ENCODE data around the gene PRPH. TPM values are rescaled to one million over a fixed set of nuclear protein-coding genes. Genes with fewer than 3 reads are reported as not detected.

PRPH gene
- total and polyA plus RNA-seq, 9 of the 15 experiments (the other 6 are each of a cell fraction or from before 2014, with no cell fraction given) = 0.27 to 1.9 (median 1.3) TPM; not detected in 1

- in situ Hi-C loops (cut with MboI) = no loop called here
Observed at GRCh38 chr12:49297695-49298060, 2.7 kb downstream of the PRPH start.

GRCh38 chr12:49298160-49298559, 3.2 kb downstream of the PRPH start:
- 60% methylated on average over 6 of the region's 6 CpGs for WGBS (ENCODE audit: insufficient coverage, low coverage, missing lambda C conversion rate)
- H2AFZ ChIP-seq (ENCODE audit: low read depth, low read length) = no peak overlapping the region; the same call in 1 of the 2 replicates
- H3K27ac ChIP-seq (ENCODE audit: extremely low read depth, low read depth, low read length) = no peak overlapping the region
- H3K4me1 ChIP-seq (replicated peaks in 1 of 2; ENCODE audit: control insufficient read depth in 2 of 2, insufficient read depth in 2 of 2, low read length in 2 of 2) = peaks cover 19 to 56% of the 10 kb centered on the region in 2 experiments; a peak in 4 of 5 replicates
- no peaks in the 10 kb centered on the region for H4K20me1 ChIP-seq (replicated peaks; ENCODE audit: control insufficient read depth, insufficient read depth, low read length)
- H3K36me3 ChIP-seq (ENCODE audit: control insufficient read depth, insufficient read depth, low read length) = no peaks in the 10 kb centered on the region
- peak overlapping the region; percentile 85; the same call in 1 of the 2 replicates for H3K4me2 ChIP-seq (ENCODE audit: insufficient read depth, low read length)
- H3K9ac ChIP-seq (ENCODE audit: insufficient read depth in 1 of 2, low read depth in 2 of 2, low read length in 2 of 2) = peak overlapping the region in 1 of 2 experiments; percentile 15; a peak in 1 of 4 replicates
- no TSS peak for BruUV-seq (replicated peaks)
- H3K9me3 ChIP-seq (replicated peaks; ENCODE audit: control insufficient read depth, insufficient read depth, low read depth, low read length) = no peaks in the 10 kb centered on the region
- in situ Hi-C loops (cut with MboI) (no loop called here), intact Hi-C loops (cut with micrococcal nuclease) (no loop called here)
- ChIA-PET POLR2A (no interaction called here), CTCF (ENCODE audit: low intra/inter-chr PET ratio) (interaction anchor here (2.0 kb wide), 1 partner anchor 44 kb away, joined by 6 read pairs; no protein-coding TSS in a partner anchor)
- FAIRE-seq (no peak), DNase-seq (ENCODE audit: extremely low read depth in 1 of 4, low spot score in 3 of 4) (peak in 1 of 4 experiments; percentile 12), ATAC-seq (no peak)
- H3K27me3 ChIP-seq (ENCODE audit: control insufficient read depth in 2 of 2, insufficient read depth in 2 of 2, low read length in 2 of 2) = no peaks in the 10 kb centered on the region
- H3K4me3 ChIP-seq = no peak overlapping the region
- H3K79me2 ChIP-seq (ENCODE audit: control insufficient read depth, insufficient read depth, low read length) = no peaks in the 10 kb centered on the region
- peaks cover 10% of the 10 kb centered on the region for H3K9me1 ChIP-seq (ENCODE audit: control insufficient read depth, insufficient read depth, low read length)
- no peak for TF ChIP-seq ATF7 (IDR thresholded peaks at IDR 0.05)
- no peak for TF ChIP-seq HNRNPUL1 (IDR thresholded peaks at IDR 0.05; ENCODE audit: low read length)
- TF ChIP-seq RFX1 (IDR thresholded peaks at IDR 0.05) = no peak
- TF ChIP-seq TSC22D4 (tag; IDR thresholded peaks at IDR 0.05) = no peak
- no peak for TF ChIP-seq HOXB6 (CRISPR knock-in tag; IDR thresholded peaks at IDR 0.05; ENCODE audit: borderline replicate concordance)
- TF ChIP-seq ZBTB49 (CRISPR knock-in tag; IDR thresholded peaks at IDR 0.05; ENCODE audit: borderline replicate concordance) = no peak
- TF ChIP-seq CTCF (IDR thresholded peaks at IDR 0.05 in 2 of 3, conservative IDR thresholded peaks at IDR 0.05 in 1 of 3; ENCODE audit: insufficient read depth in 2 of 3, low read depth in 1 of 3, low read length in 3 of 3) = peak in 2 of 3 experiments; percentile 2 to 9; a peak in 1 of 6 replicates
- no peak for TF ChIP-seq NEUROD1 (IDR thresholded peaks at IDR 0.05; ENCODE audit: borderline replicate concordance, low read depth, low read length, partially characterized antibody)
- TF ChIP-seq EP400 (IDR thresholded peaks at IDR 0.05) = no peak
- peak; percentile 71 for TF ChIP-seq NFIC (IDR thresholded peaks at IDR 0.05)

More at GRCh38 chr12:49297695-49298060, 2.7 kb downstream of the PRPH start:
- 41% methylated on average over 6 of the region's 8 CpGs for WGBS (ENCODE audit: insufficient coverage, low coverage, missing lambda C conversion rate)
- BruUV-seq (replicated peaks) = no TSS peak
- 0 out of 2 replicates have a peak overlapping the region, but pooled peaks have one; percentile 17 for H3K4me3 ChIP-seq
- peak; percentile 10 for ATAC-seq
- no peaks in the 10 kb centered on the region for H3K79me2 ChIP-seq (ENCODE audit: control insufficient read depth, insufficient read depth, low read length)
- intact Hi-C loops (cut with micrococcal nuclease) = no loop called here
- no peaks in the 10 kb centered on the region for H4K20me1 ChIP-seq (replicated peaks; ENCODE audit: control insufficient read depth, insufficient read depth, low read length)
- H3K27ac ChIP-seq (ENCODE audit: extremely low read depth, low read depth, low read length) = no peak overlapping the region
- H3K9ac ChIP-seq (ENCODE audit: insufficient read depth in 1 of 2, low read depth in 2 of 2, low read length in 2 of 2) = peak overlapping the region in 1 of 2 experiments; percentile 41; a peak in 2 of 4 replicates
- peaks cover 19 to 61% of the 10 kb centered on the region in 2 experiments; a peak in 4 of 5 replicates for H3K4me1 ChIP-seq (replicated peaks in 1 of 2; ENCODE audit: control insufficient read depth in 2 of 2, insufficient read depth in 2 of 2, low read length in 2 of 2)
- H3K4me2 ChIP-seq (ENCODE audit: insufficient read depth, low read length) = peak overlapping the region; percentile 85
- CTCF ChIA-PET (ENCODE audit: low intra/inter-chr PET ratio) = interaction anchor here (0.5 to 2.0 kb wide), 2 partner anchors 44 to 163 kb away, joined by 6 to 7 read pairs; no protein-coding TSS in a partner anchor
- FAIRE-seq = no peak
- POLR2A ChIA-PET = interaction anchor here (1.1 to 2.9 kb wide), 7 partner anchors 8 to 167 kb away, joined by 4 to 10 read pairs (median 6); partner anchors contain the start of gene TROAP
- no peaks in the 10 kb centered on the region for H3K9me3 ChIP-seq (replicated peaks; ENCODE audit: control insufficient read depth, insufficient read depth, low read depth, low read length)
- peaks cover 10% of the 10 kb centered on the region for H3K9me1 ChIP-seq (ENCODE audit: control insufficient read depth, insufficient read depth, low read length)
- H2AFZ ChIP-seq (ENCODE audit: low read depth, low read length) = peak overlapping the region; percentile 80
- no peaks in the 10 kb centered on the region for H3K27me3 ChIP-seq (ENCODE audit: control insufficient read depth in 2 of 2, insufficient read depth in 2 of 2, low read length in 2 of 2)
- TF ChIP-seq YY1 (IDR thresholded peaks at IDR 0.05; ENCODE audit: borderline replicate concordance in 1 of 3, control insufficient read depth in 1 of 3, extremely low read depth in 1 of 3, insufficient read depth in 3 of 3, insufficient read length in 1 of 3, insufficient replicate concordance in 2 of 3, low read depth in 1 of 3, low read length in 2 of 3) (peak in 1 of 3 experiments; percentile 3), ADNP (tag; IDR thresholded peaks at IDR 0.05) (no peak)
- no peaks in the 10 kb centered on the region for H3K36me3 ChIP-seq (ENCODE audit: control insufficient read depth, insufficient read depth, low read length)
- DNase-seq (ENCODE audit: extremely low read depth in 1 of 4, low spot score in 3 of 4) = no peak

All from K562 (cell line).